ENCODE results near the gene GOLPH3. TPM values are rescaled to one million over a fixed set of nuclear protein-coding genes. Genes with fewer than 3 reads are reported as not detected.

Gene GOLPH3
- total and polyA plus RNA-seq, 2 of the 8 experiments (the other 6 are each of a cell fraction or from before 2014, with no cell fraction given) = 53.7 to 93.6 TPM

GRCh38 chr5:32150366-32150765, 23.8 kb downstream of the GOLPH3 start:
- Histone ChIP-seq H3K4me2 (ENCODE audit: insufficient read depth in 1 of 2, low read depth in 2 of 2, low read length in 2 of 2) (no peak overlapping the region), H3K9ac (replicated peaks in 1 of 4; ENCODE audit: extremely low read depth in 1 of 4, low read depth in 3 of 4, low read length in 3 of 4) (no peak overlapping the region), H4K91ac (replicated peaks; ENCODE audit: insufficient read length, low read length) (no peak overlapping the region), H2BK15ac (ENCODE audit: low read length) (no peak overlapping the region), H3K27ac (ENCODE audit: low read depth, low read length) (no peak overlapping the region), H3K79me2 (ENCODE audit: control insufficient read depth in 1 of 2, insufficient read depth in 2 of 2, low read length in 2 of 2) (peaks cover 16 to 100% of the 10 kb centered on the region in 2 experiments), H4K20me1 (replicated peaks in 1 of 2; ENCODE audit: control insufficient read depth in 1 of 2, insufficient read depth in 2 of 2, low read length in 2 of 2) (peaks cover 10 to 18% of the 10 kb centered on the region in 2 experiments), H3K4me1 (replicated peaks in 1 of 4; ENCODE audit: control insufficient read depth in 3 of 4, insufficient read depth in 4 of 4, low read length in 3 of 4) (no peaks in the 10 kb centered on the region), H4K5ac (ENCODE audit: insufficient read length, low read depth, low read length) (no peak overlapping the region), H2AFZ (ENCODE audit: low read length) (no peak overlapping the region), H3K4me3 (ENCODE audit: extremely low read depth in 1 of 4, insufficient read depth in 2 of 4, low read depth in 3 of 4, low read length in 4 of 4) (no peak overlapping the region), H3K14ac (ENCODE audit: insufficient read length) (no peak overlapping the region), H2BK120ac (replicated peaks; ENCODE audit: low read depth, low read length) (no peak overlapping the region), H3K36me3 (ENCODE audit: control insufficient read depth in 2 of 4, insufficient read depth in 4 of 4, low read length in 3 of 4) (no peaks in the 10 kb centered on the region), H3K9me3 (ENCODE audit: insufficient read depth in 2 of 2, low read depth in 1 of 2, low read length in 1 of 2) (no peaks in the 10 kb centered on the region), H3K23me2 (ENCODE audit: low read depth, low read length) (no peaks in the 10 kb centered on the region), H2AK5ac (ENCODE audit: low read depth, low read length) (no peak overlapping the region), H3K23ac (ENCODE audit: insufficient read length) (no peak overlapping the region), H2BK20ac (ENCODE audit: low read length) (no peak overlapping the region), H2BK5ac (ENCODE audit: low read depth, low read length) (no peak overlapping the region), H3K4ac (replicated peaks; ENCODE audit: insufficient read length, low read depth, low read length) (no peak overlapping the region), H3K18ac (ENCODE audit: extremely low read depth, low read length) (no peak overlapping the region), H3K27me3 (replicated peaks in 1 of 4; ENCODE audit: control insufficient read depth in 3 of 4, extremely low read depth in 1 of 4, insufficient read depth in 3 of 4, low read length in 3 of 4) (no peaks in the 10 kb centered on the region), H4K8ac (ENCODE audit: extremely low read depth, insufficient read depth, low read length) (no peak overlapping the region), H3K56ac (replicated peaks; ENCODE audit: insufficient read length, low read depth, low read length) (no peak overlapping the region), H3K79me1 (ENCODE audit: low read depth, low read length) (peaks cover 2% of the 10 kb centered on the region; the same call in 1 of the 2 replicates), H2BK12ac (ENCODE audit: low read depth, low read length) (no peak overlapping the region)
- WGBS, 2 experiments (ENCODE audit: extremely low coverage in 1 of 2, insufficient coverage in 1 of 2, insufficient read length in 1 of 2, insufficient replicate concordance in 2 of 2, low coverage in 1 of 2, low lambda C conversion rate in 2 of 2, missing lambda C conversion rate in 1 of 2) = 85% methylated on average over 1 of the region's 1 CpG; no CpG with 5 or more reads in 1 of the 2 experiments
- DNase-seq (ENCODE audit: low read depth in 1 of 2, low spot score in 2 of 2) (no peak), FAIRE-seq (no peak)
- ChIA-PET POLR2A (ENCODE audit: partially characterized antibody) (interaction anchor here (1.0 kb wide), 1 partner anchor 18 kb away, joined by 4 read pairs; no protein-coding TSS in a partner anchor), CTCF (ENCODE audit: partially characterized antibody) (no interaction called here)
- TF ChIP-seq SUZ12 (IDR thresholded peaks at IDR 0.05; ENCODE audit: low read length) = no peak
- TF ChIP-seq BCL11A (IDR thresholded peaks at IDR 0.05; ENCODE audit: low read depth in 2 of 2, low read length in 2 of 2) = no peak
- no peak for TF ChIP-seq RFX5 (IDR thresholded peaks at IDR 0.05; ENCODE audit: borderline replicate concordance, low read depth, low read length)
- TF ChIP-seq TEAD4 (IDR thresholded peaks at IDR 0.05; ENCODE audit: low read depth, low read length) = no peak
- no peak for TF ChIP-seq KDM1A (IDR thresholded peaks at IDR 0.05; ENCODE audit: borderline replicate concordance, low read length)
- TF ChIP-seq HDAC6 (IDR thresholded peaks at IDR 0.05; ENCODE audit: low read depth, low read length) = no peak
- no peak for TF ChIP-seq ATF2 (IDR thresholded peaks at IDR 0.05; ENCODE audit: low read length)
- no peak for TF ChIP-seq CTCF (IDR thresholded peaks at IDR 0.05; ENCODE audit: control extremely low read depth in 1 of 3, insufficient read depth in 1 of 3, low read depth in 1 of 3, low read length in 3 of 3)
- TF ChIP-seq RAD21 (IDR thresholded peaks at IDR 0.05 in 1 of 2, conservative IDR thresholded peaks at IDR 0.05 in 1 of 2; ENCODE audit: low read depth in 2 of 2, low read length in 2 of 2) = no peak

All from H1 (cell line).